ENCODE measurements around the gene DVL3.

Gene DVL3

GRCh38 chr3:184164648-184165330 is 9.6 kb downstream of the DVL3 start:
- DNase-seq (ENCODE audit: low spot score): no peak
- H3K9me3 Mint-ChIP-seq: no peaks in the 10 kb centered on the region
- H3K27ac Mint-ChIP-seq: no peak overlapping the region
- H3K4me1 Mint-ChIP-seq (ENCODE audit: low read depth): peaks cover 2% of the 10 kb centered on the region
- H3K4me3 Mint-ChIP-seq: no peak overlapping the region
- peaks cover 18% of the 10 kb centered on the region for H3K36me3 Mint-ChIP-seq (ENCODE audit: low read depth)
- H3K27me3 Mint-ChIP-seq (ENCODE audit: low read depth): no peaks in the 10 kb centered on the region

GRCh38 chr3:184165543-184165942 is 10.4 kb downstream of the DVL3 start:
- Mint-ChIP-seq H3K4me1 (ENCODE audit: low read depth) (peaks cover 2% of the 10 kb centered on the region), H3K4me3 (no peak overlapping the region), H3K27me3 (ENCODE audit: low read depth) (no peaks in the 10 kb centered on the region), H3K9me3 (no peaks in the 10 kb centered on the region), H3K36me3 (ENCODE audit: low read depth) (peaks cover 16% of the 10 kb centered on the region), H3K27ac (no peak overlapping the region)
- no peak for DNase-seq (ENCODE audit: low spot score)

- Mint-ChIP-seq H3K27me3 (ENCODE audit: low read depth) (no peaks in the 10 kb centered on the region), H3K4me1 (ENCODE audit: low read depth) (no peaks in the 10 kb centered on the region), H3K4me3 (no peak overlapping the region), H3K27ac (no peak overlapping the region), H3K36me3 (ENCODE audit: low read depth) (peaks cover 26% of the 10 kb centered on the region), H3K9me3 (no peaks in the 10 kb centered on the region)
- DNase-seq (ENCODE audit: low spot score): no peak
Observed at GRCh38 chr3:184166671-184167070, 11.5 kb downstream of the DVL3 start.

GRCh38 chr3:184167786-184168185 is 12.6 kb downstream of the DVL3 start:
- no peaks in the 10 kb centered on the region for H3K27me3 Mint-ChIP-seq (ENCODE audit: low read depth)
- no peak overlapping the region for H3K27ac Mint-ChIP-seq
- no peak overlapping the region for H3K4me3 Mint-ChIP-seq
- no peaks in the 10 kb centered on the region for H3K9me3 Mint-ChIP-seq
- no peak for DNase-seq (ENCODE audit: low spot score)
- no peaks in the 10 kb centered on the region for H3K4me1 Mint-ChIP-seq (ENCODE audit: low read depth)
- H3K36me3 Mint-ChIP-seq (ENCODE audit: low read depth): peaks cover 28% of the 10 kb centered on the region

GRCh38 chr3:184168363-184169120 is 13.4 kb downstream of the DVL3 start:
- no peaks in the 10 kb centered on the region for H3K9me3 Mint-ChIP-seq
- H3K36me3 Mint-ChIP-seq (ENCODE audit: low read depth): peaks cover 31% of the 10 kb centered on the region
- H3K4me1 Mint-ChIP-seq (ENCODE audit: low read depth): no peaks in the 10 kb centered on the region
- no peak for DNase-seq (ENCODE audit: low spot score)
- no peak overlapping the region for H3K4me3 Mint-ChIP-seq
- H3K27me3 Mint-ChIP-seq (ENCODE audit: low read depth): no peaks in the 10 kb centered on the region
- H3K27ac Mint-ChIP-seq: no peak overlapping the region

GRCh38 chr3:184169896-184170875 is 15.0 kb downstream of the DVL3 start:
- H3K27me3 Mint-ChIP-seq (ENCODE audit: low read depth): no peaks in the 10 kb centered on the region
- H3K9me3 Mint-ChIP-seq: no peaks in the 10 kb centered on the region
- DNase-seq (ENCODE audit: low spot score): no peak
- H3K27ac Mint-ChIP-seq: no peak overlapping the region
- H3K4me3 Mint-ChIP-seq: no peak overlapping the region
- H3K36me3 Mint-ChIP-seq (ENCODE audit: low read depth): peaks cover 24% of the 10 kb centered on the region
- peaks cover 4% of the 10 kb centered on the region for H3K4me1 Mint-ChIP-seq (ENCODE audit: low read depth)

- H3K27me3 Mint-ChIP-seq (ENCODE audit: low read depth): no peaks in the 10 kb centered on the region
- H3K4me1 Mint-ChIP-seq (ENCODE audit: low read depth): peaks cover 14% of the 10 kb centered on the region
- H3K4me3 Mint-ChIP-seq: no peak overlapping the region
- H3K36me3 Mint-ChIP-seq (ENCODE audit: low read depth): peaks cover 25% of the 10 kb centered on the region
- H3K27ac Mint-ChIP-seq: no peak overlapping the region
- no peaks in the 10 kb centered on the region for H3K9me3 Mint-ChIP-seq
- no peak for DNase-seq (ENCODE audit: low spot score)
Observed at GRCh38 chr3:184171562-184171961, 16.4 kb downstream of the DVL3 start.

GRCh38 chr3:184172681-184173373 is 17.6 kb downstream of the DVL3 start:
- no peaks in the 10 kb centered on the region for H3K27me3 Mint-ChIP-seq (ENCODE audit: low read depth)
- DNase-seq (ENCODE audit: low spot score): no peak
- no peak overlapping the region for H3K27ac Mint-ChIP-seq
- H3K36me3 Mint-ChIP-seq (ENCODE audit: low read depth): peaks cover 24% of the 10 kb centered on the region
- peaks cover 17% of the 10 kb centered on the region for H3K4me1 Mint-ChIP-seq (ENCODE audit: low read depth)
- no peak overlapping the region for H3K4me3 Mint-ChIP-seq
- no peaks in the 10 kb centered on the region for H3K9me3 Mint-ChIP-seq

- Mint-ChIP-seq H3K4me3 (no peak overlapping the region), H3K9me3 (no peaks in the 10 kb centered on the region), H3K27ac (no peak overlapping the region)
Observed at GRCh38 chr3:184173374-184173722, 18.2 kb downstream of the DVL3 start.

GRCh38 chr3:184174284-184174645 is 19.1 kb downstream of the DVL3 start:
- Mint-ChIP-seq H3K27ac (peak overlapping the region; percentile 63), H3K27me3 (ENCODE audit: low read depth) (no peaks in the 10 kb centered on the region), H3K9me3 (no peaks in the 10 kb centered on the region), H3K4me1 (ENCODE audit: low read depth) (peaks cover 20% of the 10 kb centered on the region), H3K36me3 (ENCODE audit: low read depth) (peaks cover 32% of the 10 kb centered on the region), H3K4me3 (peak overlapping the region; percentile 98)
- no peak for DNase-seq (ENCODE audit: low spot score)

More at GRCh38 chr3:184173374-184173722, 18.2 kb downstream of the DVL3 start:
- no peak for DNase-seq (ENCODE audit: low spot score)
- Mint-ChIP-seq H3K27me3 (ENCODE audit: low read depth) (no peaks in the 10 kb centered on the region), H3K4me1 (ENCODE audit: low read depth) (peaks cover 20% of the 10 kb centered on the region), H3K36me3 (ENCODE audit: low read depth) (peaks cover 26% of the 10 kb centered on the region)

- Mint-ChIP-seq H3K36me3 (ENCODE audit: low read depth) (peaks cover 35% of the 10 kb centered on the region), H3K4me1 (ENCODE audit: low read depth) (peaks cover 20% of the 10 kb centered on the region), H3K9me3 (no peaks in the 10 kb centered on the region), H3K4me3 (peak within 1 kb of the TSS; percentile 98), H3K27ac (peak within 1 kb of the TSS; percentile 90), H3K27me3 (ENCODE audit: low read depth) (no peaks in the 10 kb centered on the region)
- DNase-seq (ENCODE audit: low spot score): peak; percentile 99
Observed at GRCh38 chr3:184174646-184175492, 19.7 kb downstream of the DVL3 start, which contains the start of gene AP2M1. Gene AP2M1 (plus strand): TSS chr3:184174855. CDS start chr3:184176994, 2,139 bp downstream.

GRCh38 chr3:184175506-184175905 is 20.3 kb downstream of the DVL3 start:
- H3K9me3 Mint-ChIP-seq: no peaks in the 10 kb centered on the region
- no peak for DNase-seq (ENCODE audit: low spot score)
- peak overlapping the region; percentile 90 for H3K27ac Mint-ChIP-seq
- H3K36me3 Mint-ChIP-seq (ENCODE audit: low read depth): peaks cover 41% of the 10 kb centered on the region
- H3K4me1 Mint-ChIP-seq (ENCODE audit: low read depth): peaks cover 20% of the 10 kb centered on the region
- H3K4me3 Mint-ChIP-seq: peak overlapping the region; percentile 98
- no peaks in the 10 kb centered on the region for H3K27me3 Mint-ChIP-seq (ENCODE audit: low read depth)

- DNase-seq (ENCODE audit: low spot score): no peak
- Mint-ChIP-seq H3K9me3 (no peaks in the 10 kb centered on the region), H3K4me3 (peak overlapping the region; percentile 98), H3K4me1 (ENCODE audit: low read depth) (peaks cover 20% of the 10 kb centered on the region), H3K27me3 (ENCODE audit: low read depth) (no peaks in the 10 kb centered on the region), H3K27ac (peak overlapping the region; percentile 90), H3K36me3 (ENCODE audit: low read depth) (peaks cover 42% of the 10 kb centered on the region)
Observed at GRCh38 chr3:184175981-184176376, 20.8 kb downstream of the DVL3 start.
